Cortex of kidney (tissue), 1 donor: ENCODE measurements around the gene FCRL2.
"Not testable (repeated sequence)": the region's sequence is repeated elsewhere in the genome, so short reads cannot be mapped to it uniquely, and the experiment has no call there.

Experiments used
- DNase-seq: peaks from one replicate; lab custom pipeline; 2025; lab: John Stamatoyannopoulos, UW

The FCRL2 gene

DNA sequence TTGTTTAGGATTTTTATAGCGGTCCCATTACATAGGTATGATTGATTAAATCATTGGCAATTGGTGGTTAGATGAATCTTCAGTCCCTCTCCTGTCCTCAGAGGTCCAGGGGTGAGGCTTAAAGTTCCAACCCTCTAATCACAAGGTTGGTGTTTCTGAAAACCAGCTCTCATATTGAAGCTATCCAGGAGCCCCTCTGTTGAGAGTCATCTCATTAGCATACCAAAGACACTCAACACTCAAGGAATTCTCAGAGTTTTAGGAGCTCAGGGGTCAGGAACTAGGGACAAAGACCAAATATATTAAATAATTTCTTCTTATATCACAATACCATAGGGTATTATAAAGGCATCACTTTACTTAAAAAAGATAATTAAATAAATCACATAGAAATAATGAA lies 23.3 kb downstream of the FCRL2 start:
- no peak for DNase-seq

DNA sequence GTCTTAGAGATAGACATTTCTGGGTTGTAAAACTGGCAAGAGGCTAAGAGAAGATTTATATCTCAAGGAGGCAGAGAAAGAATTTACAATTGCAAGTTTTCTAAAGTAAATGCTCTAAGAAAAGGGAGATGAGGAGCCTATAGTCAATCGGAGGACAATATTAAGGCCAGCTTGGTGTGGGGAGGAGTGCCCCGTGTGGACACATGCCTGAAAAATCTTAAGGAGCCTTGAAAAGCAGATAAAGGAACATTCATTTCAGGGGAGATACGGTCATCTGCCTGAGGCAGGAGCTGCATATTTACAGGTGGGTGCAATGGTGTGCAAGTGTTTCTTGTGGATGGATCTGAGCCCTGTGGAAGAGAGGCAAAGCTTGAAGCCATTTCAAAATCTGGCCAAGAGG lies 25.6 kb downstream of the FCRL2 start:
- no peak for DNase-seq

DNA sequence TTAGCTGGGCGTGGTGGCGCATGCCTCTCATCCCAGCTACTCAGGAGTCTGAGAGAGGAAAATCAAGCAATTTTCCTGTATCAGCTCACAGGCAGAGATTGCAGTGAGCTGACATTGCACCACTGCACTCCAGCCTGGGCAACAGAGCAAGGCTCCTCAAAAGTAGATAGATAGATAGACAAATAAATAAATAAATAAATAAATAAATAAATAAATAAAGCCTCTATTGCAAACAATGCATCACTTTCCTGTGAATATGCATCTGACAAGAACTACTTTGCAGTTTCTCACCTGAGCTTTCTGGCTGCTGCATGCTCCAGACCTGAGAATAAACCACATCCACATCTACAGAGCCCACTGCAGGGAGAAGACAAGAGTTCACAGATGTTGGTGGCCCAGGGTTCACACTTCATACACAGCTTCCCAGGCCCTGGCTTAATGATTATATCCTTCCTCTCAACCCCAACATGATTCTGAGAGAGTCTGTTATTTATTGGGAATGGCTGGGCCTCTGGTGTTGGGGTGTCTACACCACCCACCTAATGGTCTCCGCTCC lies 28.6 kb downstream of the FCRL2 start:
- DNase-seq: no peak

DNA sequence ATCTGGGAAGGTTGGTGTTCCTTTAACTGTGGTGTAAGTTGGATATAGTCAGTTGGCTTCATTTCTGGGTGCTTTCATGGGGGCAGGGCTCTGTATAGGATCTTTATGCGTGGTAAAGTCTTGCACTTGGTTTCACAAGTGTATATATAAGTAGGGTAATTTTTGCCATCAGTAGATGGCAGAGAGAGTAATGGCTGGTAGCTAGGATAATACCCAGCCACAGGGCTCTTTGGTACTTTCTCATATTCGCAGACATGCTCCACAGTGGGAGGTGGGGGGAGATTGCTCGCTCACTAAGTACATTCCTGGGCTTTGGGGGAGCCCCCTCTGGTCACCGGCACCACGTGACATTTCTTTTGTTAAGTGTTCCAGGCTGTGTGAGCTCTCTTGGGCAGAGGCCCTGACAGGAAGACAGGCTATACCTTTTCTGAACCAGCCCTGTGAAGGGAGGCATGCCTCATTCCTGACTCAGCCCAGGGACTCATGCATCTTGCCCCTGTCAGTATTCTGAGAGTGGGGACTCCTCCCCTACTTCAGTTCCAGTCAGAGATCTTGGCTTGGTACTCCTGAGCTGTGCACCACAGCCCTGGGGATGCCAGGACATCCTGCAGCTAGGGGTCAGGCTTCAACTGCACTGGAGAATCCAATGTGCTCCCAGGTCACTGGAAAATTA lies 37.6 kb downstream of the FCRL2 start:
- DNase-seq: no peak

DNA sequence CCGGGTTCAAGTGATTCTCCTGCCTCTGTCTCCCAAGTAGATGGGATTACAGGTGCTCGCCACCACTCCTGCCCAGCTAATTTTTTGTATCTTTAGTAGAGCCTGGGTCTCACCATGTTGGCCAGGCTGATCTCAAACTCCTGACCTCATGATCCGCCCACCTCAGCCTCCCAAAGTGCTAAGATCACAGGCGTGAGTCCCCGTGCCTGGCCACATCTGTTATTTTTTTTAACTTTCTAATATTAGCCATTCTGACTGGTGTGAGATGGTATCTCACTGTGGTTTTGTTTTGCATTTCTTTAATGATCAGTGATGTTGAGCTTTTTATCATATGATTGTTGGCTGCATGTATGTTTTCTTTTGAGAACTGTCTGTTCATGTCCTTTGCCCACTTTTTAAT lies 40.9 kb downstream of the FCRL2 start:
- not testable (repeated sequence) for DNase-seq

DNA sequence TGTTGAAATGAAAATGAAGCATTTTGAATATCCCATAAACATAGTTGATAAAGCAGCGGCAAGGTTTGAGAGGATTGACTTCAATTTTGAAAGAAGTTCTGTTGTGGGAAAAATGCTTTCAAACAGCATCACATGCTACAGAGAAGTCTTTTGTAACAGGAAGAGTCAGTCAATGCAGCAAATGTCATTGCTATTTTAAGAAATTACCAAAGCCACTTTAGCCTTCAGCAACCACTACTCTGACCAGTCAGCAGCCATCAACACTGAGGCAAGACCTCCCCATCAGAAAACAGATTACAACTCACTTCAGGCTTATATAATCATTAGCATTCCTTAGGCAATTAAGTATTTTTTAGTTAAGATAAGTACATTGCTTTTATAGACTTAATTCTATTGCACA lies 42.6 kb downstream of the FCRL2 start:
- DNase-seq: no peak

DNA sequence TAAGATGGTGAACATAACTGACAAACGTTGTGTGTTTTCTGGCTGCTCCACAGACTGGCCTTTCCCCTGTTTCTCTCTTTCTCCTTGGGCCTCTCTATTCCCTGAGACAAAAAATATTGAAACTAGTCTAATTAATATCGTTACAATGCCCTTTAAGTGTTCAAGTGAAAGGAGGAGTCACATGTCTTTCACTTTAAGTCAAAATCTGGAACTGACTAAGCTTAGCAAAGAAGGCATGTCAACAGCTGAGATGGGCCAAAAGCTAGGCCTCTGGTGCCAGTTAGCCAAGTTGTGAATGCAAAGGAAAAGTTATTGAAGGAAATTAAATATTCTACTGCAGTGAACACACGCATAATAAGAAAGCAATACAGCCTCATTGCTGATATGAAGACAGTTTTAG lies 44.2 kb downstream of the FCRL2 start:
- DNase-seq: no peak

DNA sequence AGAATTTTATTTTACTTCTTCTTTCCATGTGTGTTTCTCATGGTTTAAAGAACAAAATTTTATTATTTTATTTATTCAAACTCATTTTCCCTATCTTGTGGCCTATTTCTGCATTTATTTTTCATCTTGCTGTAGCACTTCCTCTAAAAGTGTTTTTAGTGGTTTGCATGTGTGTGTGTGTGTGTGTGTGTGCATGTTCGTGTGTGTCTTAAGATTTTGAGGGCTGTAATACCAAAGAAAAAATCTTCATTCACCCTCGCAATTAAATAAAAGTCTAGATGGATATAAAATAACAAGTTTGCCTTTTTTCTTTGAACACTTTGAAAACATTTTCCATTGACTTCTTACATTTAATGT lies 51.7 kb downstream of the FCRL2 start:
- no peak for DNase-seq

DNA sequence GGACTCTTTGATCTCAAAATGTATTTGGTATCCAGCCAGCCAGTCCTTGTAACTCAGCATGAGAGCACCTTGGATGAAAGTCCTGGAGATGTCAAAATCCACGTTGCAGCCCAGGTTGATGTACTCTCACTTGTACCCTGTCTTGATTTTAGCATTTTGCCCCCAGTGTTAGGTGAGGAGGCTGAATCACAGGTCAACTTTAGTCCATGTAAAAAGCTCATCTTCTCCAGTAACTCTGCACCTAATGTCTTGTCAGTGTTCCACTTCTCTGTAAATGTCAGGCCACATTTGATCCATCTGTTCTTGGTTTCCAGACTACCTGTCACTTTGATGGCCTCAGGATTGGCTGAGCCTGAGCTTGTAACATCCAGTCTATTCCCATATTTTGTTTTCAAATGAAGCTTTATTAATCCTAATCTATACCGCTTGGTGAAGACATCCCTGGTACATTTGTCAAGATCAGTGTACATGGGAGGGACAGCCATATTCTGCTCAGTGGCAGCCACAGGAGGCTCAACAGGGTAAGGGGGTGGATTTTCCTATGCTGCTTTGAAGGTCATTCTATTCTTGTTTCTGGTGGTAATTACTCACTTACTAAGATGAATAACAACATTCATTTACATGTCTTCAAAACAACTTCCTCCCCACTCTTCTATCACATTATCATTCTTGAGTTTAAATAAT lies 52.3 kb downstream of the FCRL2 start:
- no peak for DNase-seq

DNA sequence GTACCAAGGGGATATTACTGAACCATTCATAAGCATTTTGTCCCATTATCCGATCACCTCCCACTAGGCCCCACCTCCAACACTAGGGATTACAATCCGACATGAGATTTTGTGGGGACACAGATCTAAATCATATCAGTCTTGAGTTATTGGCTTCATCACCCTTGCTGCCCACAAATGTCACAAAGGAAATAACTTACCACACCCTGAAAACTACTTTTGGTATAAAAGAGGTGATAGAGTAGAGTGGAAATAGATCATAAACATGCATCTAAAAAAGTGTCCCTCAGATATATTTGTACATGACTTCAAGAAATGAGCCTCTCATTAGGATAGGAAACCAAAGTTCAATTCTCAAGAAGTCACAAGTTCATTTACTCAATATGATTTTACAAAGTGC lies 53.8 kb downstream of the FCRL2 start:
- DNase-seq: no peak

DNA sequence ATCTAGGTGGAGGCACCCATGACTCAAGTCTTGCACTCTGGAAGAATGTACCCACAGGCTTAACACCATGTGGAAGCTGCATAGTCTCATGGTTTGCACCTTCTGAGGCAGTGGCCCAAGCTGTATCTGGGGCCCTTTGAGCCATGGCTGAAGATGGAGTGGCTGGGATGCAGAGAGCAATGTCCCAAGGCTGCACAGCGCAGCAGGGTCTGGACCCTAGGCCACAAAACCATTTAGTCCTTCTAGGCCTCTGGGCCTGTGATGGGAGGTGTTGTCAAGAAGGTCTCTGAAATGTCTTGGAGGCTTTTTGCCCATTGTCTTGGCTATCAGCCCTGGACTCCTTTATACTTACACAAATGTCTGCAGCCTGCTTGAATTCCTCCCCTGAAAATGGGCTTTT lies 54.9 kb downstream of the FCRL2 start:
- no peak for DNase-seq

DNA sequence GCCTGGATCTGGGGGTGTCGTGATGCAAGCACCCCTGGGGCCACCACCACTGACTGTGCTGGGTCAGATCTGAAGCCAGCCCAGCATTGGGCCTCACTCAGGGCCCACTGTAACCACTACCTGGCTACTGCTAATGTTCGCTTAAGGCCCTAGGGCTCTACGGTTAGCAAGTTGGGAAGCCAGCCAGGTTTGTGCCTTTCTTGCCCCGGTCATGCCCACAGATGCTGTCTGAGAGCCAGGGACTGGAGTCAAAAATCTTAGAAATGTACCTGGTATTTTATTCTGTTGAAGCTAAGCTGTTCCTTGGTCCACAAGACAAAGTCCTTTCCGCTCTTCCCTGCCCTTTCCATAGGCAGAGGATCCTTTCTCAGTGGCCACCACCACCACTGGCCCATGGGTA lies 61.2 kb downstream of the FCRL2 start:
- DNase-seq: no peak

DNA sequence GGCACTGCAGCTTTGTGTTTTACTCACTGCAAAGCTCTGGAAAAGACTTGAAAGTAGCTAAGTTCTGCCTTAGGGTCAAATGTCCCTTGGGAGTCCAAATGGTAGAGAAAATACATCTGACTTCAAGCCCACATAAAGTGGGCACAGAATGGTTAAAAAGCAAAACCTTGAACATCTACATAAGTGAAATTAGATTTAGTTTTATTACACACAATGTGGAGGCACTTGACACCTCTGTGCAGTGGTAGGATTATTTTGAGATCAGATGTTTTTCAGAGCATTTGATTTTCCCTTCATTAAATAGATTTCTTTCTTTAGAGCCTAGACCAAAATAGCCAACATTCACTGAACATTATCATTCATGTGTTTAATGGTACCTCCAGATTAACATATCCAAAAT lies 65.1 kb downstream of the FCRL2 start:
- no peak for DNase-seq

DNA sequence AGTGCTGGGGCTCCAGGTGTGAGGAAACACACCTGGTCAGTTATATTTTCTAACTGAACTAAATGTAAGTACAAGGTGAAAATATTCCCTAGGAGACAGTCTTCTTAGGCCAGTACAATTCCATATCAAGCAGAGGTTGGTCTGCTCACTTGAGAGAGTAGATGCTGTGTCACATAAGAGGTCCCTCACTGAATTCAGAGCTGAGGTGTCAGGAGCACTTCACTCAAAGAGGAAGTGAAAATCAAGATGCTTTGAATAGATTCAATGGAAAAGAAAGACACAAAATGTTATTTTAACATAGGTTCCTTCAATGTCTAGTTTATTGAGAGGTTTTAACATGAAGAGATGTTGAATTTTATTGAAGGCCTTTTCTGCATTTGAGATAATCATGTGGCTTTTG lies 72.1 kb downstream of the FCRL2 start:
- DNase-seq: no peak

DNA sequence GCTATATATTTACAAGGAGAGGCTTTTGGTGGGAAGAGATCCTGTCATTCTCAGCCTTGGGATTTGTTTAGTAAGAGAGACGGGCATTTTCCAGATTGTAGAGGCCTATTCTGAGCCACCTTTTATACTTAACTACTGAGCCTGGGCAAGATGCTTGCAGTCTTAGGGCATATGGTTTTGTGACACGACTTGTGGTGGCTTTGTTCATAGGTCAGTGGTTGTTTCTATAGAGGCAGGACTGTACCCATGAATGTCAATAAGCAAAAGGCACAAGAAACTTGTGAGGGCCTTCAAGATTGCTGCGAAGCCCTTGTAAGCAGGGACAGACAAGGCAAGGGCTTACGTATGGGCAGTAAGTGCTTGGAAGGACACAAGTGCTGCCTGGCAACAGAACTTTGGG lies 73.0 kb downstream of the FCRL2 start:
- no peak for DNase-seq

DNA sequence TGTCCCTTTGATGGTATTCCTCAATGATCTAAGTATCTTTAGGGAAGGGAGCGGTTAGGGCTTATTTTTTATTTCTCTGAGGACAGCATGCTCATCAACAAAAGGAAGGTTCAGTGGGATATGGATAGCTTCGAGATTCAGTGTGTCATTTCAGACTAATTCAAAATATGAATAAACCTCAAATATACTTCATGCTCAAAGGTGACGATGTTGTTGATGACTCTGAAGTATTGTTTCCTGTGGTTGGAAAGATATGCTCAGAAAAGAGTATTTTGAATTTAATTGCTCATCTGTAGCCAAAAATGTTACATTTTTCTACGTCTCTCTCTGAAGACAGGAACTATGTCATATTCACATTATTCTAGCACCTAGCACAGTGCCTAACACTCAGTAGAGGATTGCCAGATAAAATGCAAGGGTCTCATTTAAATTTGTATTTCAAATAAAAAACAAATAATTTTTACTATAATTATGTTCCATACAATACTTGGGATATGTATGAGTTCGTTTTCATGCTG lies 74.6 kb downstream of the FCRL2 start:
- no peak for DNase-seq

DNA sequence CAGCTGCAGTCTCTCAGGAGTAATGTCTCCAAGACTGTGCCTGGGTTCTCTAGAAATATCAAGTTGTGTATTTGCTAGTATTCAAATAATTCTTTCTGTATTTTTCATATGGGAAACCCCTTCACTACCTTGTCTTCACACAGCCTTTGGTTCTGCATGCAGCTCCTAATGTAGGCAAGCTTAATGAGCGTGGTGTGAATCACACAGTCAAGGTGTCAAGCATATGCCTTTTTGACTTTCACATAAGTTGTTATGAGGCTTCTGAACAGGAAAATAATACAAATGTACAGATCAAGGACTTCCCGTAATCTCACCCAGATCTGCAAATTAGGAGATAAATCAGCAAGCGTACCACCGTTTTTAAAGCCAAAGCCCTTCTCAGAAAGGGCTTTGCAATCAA lies 76.2 kb downstream of the FCRL2 start, which contains the start of gene FCRL3:
TSS of gene FCRL3 (minus strand) at position 38 of the 400 bp plus-strand sequence. CDS start 280 bp downstream, outside the sequence.
- DNase-seq: no peak

DNA sequence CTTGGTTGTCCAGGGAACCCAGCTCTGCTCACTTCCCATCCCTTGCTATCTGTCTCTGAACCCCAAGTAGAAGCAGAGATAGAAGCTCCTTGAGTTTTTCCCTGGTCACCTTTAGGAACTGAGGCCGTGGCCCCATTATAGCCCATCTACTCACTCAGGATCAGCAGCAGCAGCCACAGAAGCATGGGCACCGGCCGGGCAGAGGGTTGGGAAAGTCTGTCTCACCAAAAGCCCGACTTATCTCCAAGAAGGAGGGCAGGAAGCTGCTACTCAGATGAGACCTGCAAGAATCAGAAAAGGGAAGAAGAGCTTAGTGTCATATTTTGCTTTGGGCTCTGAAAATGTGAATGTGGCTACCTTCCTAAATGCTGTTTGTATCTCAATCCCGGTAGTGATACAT lies 76.6 kb downstream of the FCRL2 start:
- no peak for DNase-seq

DNA sequence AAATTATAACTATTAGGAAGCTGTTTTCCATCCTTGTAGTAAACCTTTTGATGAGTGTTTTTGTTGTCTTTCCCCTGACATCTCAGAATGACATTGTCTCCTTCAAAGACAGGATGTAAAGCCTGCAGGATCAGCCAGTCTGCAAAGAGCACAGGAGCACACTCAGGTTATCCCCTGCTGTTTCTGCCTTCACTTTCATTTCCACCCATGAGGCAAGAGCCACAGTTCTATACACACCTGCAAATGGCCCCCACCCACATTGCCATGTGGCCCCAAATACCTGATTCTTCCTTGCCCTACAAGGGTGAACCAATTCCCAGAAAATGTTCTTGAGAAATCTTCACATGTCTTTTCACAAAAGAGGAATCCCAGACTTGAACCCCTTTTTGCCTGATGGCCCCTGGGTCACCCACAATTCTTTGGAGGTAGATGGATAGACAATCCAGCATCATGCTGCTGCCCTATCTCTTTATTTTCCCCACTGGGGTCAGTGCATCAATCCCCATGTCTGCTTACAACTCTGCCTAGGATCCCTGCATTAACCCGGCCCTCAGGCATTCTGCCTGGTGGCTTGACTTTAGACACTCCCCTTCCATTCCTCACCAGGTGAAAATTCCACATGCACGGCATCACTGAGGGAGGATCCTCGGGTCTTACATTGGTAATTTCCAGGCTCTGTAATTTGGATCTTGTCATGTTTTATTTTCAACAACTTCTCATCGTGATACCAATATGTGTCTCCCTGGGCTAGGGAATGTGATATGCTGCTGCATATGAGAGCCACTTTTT lies 79.0 kb downstream of the FCRL2 start:
- DNase-seq: no peak

DNA sequence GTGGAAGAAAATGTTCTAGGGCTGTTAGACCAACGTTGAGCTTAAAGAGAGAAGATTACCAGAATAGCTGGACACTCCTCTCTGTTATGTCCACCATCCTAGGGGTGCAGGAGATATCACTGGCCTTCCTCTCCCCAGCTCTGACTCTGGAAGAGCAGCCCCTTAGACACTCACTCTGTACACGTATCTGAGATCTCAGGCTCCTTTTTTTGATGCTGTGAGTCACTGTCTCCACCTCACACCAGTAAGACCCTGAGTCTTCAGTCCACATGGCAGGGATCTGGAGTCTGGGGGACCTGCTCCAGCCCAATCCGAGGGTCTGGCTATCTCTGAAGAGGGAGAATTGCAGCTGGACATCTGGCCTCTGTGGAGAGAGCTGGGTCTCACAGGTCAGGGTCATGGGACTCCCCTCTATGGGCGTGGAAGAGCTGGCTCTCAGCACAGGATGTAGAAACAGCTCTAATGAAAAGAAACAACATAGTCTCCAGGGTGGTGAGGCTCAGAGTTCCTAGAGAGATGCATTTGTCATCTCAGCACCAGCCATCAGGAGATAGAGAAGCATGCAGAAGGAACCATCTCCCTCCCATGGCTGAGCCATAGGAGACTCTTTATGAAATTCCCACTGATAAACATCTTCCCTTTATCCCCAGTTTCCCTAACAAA lies 79.8 kb downstream of the FCRL2 start:
- DNase-seq: no peak
